Astrocyte (in vitro differentiated cells and primary cell): ENCODE measurements around the gene SLC22A14. TPM values are rescaled to one million over a fixed set of nuclear protein-coding genes. Genes with fewer than 3 reads are reported as not detected.

Source experiments
- DNase-seq: peaks from one replicate; pipeline ENCODE4 v3.0.0-alpha.2; 2010; ENCODE audit warnings: low read depth
- FAIRE-seq: peaks from 2 replicates; lab custom pipeline; 2011; peaks lifted over from hg19 to GRCh38; lab: Jason Lieb, UNC
- H2AFZ ChIP-seq: 2 replicates; pipeline ENCODE4 v1.6.0; 2012; ENCODE audit warnings: low read depth, low read length, inconsistent platforms
- H3K27ac ChIP-seq: 2 replicates; pipeline ENCODE4 v1.5.1; 2011; ENCODE audit warnings: low read depth, low read length, inconsistent platforms
- H3K27me3 ChIP-seq: 2 replicates; pipeline ENCODE4 v1.6.0; 2011; ENCODE audit warnings: low read length, inconsistent platforms; ENCODE audit not compliant: insufficient read depth
- H3K36me3 ChIP-seq: 2 replicates; pipeline ENCODE4 v1.5.1; 2011; ENCODE audit warnings: low read length, inconsistent platforms; ENCODE audit not compliant: insufficient read depth
- H3K4me1 ChIP-seq: 2 replicates; pipeline ENCODE4 v1.5.1; 2011; ENCODE audit warnings: low read length, inconsistent platforms; ENCODE audit not compliant: insufficient read depth
- H3K4me2 ChIP-seq: 2 replicates; pipeline ENCODE4 v1.6.0; 2012; ENCODE audit warnings: low read length, inconsistent platforms
- H3K4me3 ChIP-seq: 2 replicates; pipeline ENCODE4 v1.5.1; 2011; ENCODE audit warnings: low read depth, mild to moderate bottlenecking, low read length, inconsistent platforms; ENCODE audit not compliant: insufficient read depth
- H3K79me2 ChIP-seq: 2 replicates; pipeline ENCODE4 v1.6.0; 2012; ENCODE audit warnings: mild to moderate bottlenecking, low read length, inconsistent platforms; ENCODE audit not compliant: insufficient read depth
- H3K9ac ChIP-seq: 2 replicates; pipeline ENCODE4 v1.6.0; 2012; ENCODE audit warnings: mild to moderate bottlenecking, low read length, inconsistent platforms
- H3K9me3 ChIP-seq: 2 replicates; pipeline ENCODE4 v1.5.1; 2012; ENCODE audit warnings: low read depth, mild to moderate bottlenecking, low read length, inconsistent platforms; ENCODE audit not compliant: insufficient read depth
- H4K20me1 ChIP-seq: 2 replicates; pipeline ENCODE4 v1.6.0; 2012; ENCODE audit warnings: low read length, inconsistent platforms; ENCODE audit not compliant: insufficient read depth
- H3K27ac Mint-ChIP-seq: one replicate; pipeline ENCODE4 v1.8.0; 2021; ENCODE audit warnings: mild to moderate bottlenecking, mixed read lengths; ENCODE audit not compliant: unreplicated experiment
- H3K27me3 Mint-ChIP-seq: one replicate; pipeline ENCODE4 v1.8.0; 2021; ENCODE audit warnings: low read depth, mixed read lengths; ENCODE audit not compliant: unreplicated experiment
- H3K36me3 Mint-ChIP-seq: one replicate; pipeline ENCODE4 v1.8.0; 2021; ENCODE audit warnings: low read depth, mixed read lengths; ENCODE audit not compliant: unreplicated experiment
- H3K4me1 Mint-ChIP-seq: one replicate; pipeline ENCODE4 v1.8.0; 2021; ENCODE audit warnings: low read depth, mixed read lengths; ENCODE audit not compliant: unreplicated experiment
- H3K4me3 Mint-ChIP-seq: one replicate; pipeline ENCODE4 v1.8.0; 2021; ENCODE audit warnings: mild to moderate bottlenecking, moderate library complexity, mixed read lengths; ENCODE audit not compliant: unreplicated experiment
- H3K9me3 Mint-ChIP-seq: one replicate; pipeline ENCODE4 v1.8.0; 2021; ENCODE audit warnings: mild to moderate bottlenecking, mixed read lengths; ENCODE audit not compliant: unreplicated experiment
- CTCF ChIP-seq: IDR thresholded peaks from 2 replicates; pipeline ENCODE4 v1.5.1; 2011; ENCODE audit warnings: low read depth, mild to moderate bottlenecking, inconsistent platforms, low read length, moderate library complexity; ENCODE audit not compliant: insufficient read depth
- EZH2 ChIP-seq: IDR thresholded peaks from 2 replicates; pipeline ENCODE4 v1.6.1; 2012; ENCODE audit warnings: mild to moderate bottlenecking, low read length, inconsistent platforms; ENCODE audit not compliant: insufficient read depth
- total RNA-seq: library from RNA; stranded (reverse); gene quantifications from 2 replicates; pipeline ENCODE4 v1.2.1, GENCODE V29; 2021

Gene SLC22A14
- total RNA-seq, 1 donor from 2014 or later = 0.45 TPM

GRCh38 chr3:38334142-38335055, 52.3 kb downstream of the SLC22A14 start:
- Mint-ChIP-seq H3K4me1 (peaks cover 6% of the 10 kb centered on the region), H3K9me3 (no peaks in the 10 kb centered on the region), H3K36me3 (no peaks in the 10 kb centered on the region), H3K27ac (no peak overlapping the region), H3K27me3 (peaks cover 5% of the 10 kb centered on the region), H3K4me3 (no peak overlapping the region)
- Histone ChIP-seq H3K4me3 (no peak overlapping the region), H3K79me2 (no peaks in the 10 kb centered on the region), H3K27ac (no peak overlapping the region), H4K20me1 (no peaks in the 10 kb centered on the region), H3K36me3 (no peaks in the 10 kb centered on the region), H3K4me2 (peak overlapping the region; percentile 39), H3K9me3 (no peaks in the 10 kb centered on the region), H3K9ac (no peak overlapping the region), H3K4me1 (peaks cover 7% of the 10 kb centered on the region), H3K27me3 (no peaks in the 10 kb centered on the region), H2AFZ (no peak overlapping the region)
- peak; percentile 86 for DNase-seq
- TF ChIP-seq CTCF (no peak), EZH2 (no peak)
- no peak for FAIRE-seq

GRCh38 chr3:38335263-38335662, 53.2 kb downstream of the SLC22A14 start:
- Histone ChIP-seq H3K4me2 (no peak overlapping the region), H3K36me3 (no peaks in the 10 kb centered on the region), H3K27me3 (no peaks in the 10 kb centered on the region), H4K20me1 (no peaks in the 10 kb centered on the region), H3K4me1 (peaks cover 7% of the 10 kb centered on the region), H3K79me2 (no peaks in the 10 kb centered on the region), H3K27ac (no peak overlapping the region), H3K4me3 (no peak overlapping the region), H2AFZ (no peak overlapping the region), H3K9me3 (no peaks in the 10 kb centered on the region), H3K9ac (no peak overlapping the region)
- Mint-ChIP-seq H3K9me3 (no peaks in the 10 kb centered on the region), H3K4me1 (peaks cover 6% of the 10 kb centered on the region), H3K36me3 (no peaks in the 10 kb centered on the region), H3K4me3 (no peak overlapping the region), H3K27ac (no peak overlapping the region), H3K27me3 (peaks cover 7% of the 10 kb centered on the region)
- TF ChIP-seq CTCF = no peak
- TF ChIP-seq EZH2 = no peak
- FAIRE-seq (no peak), DNase-seq (no peak)

GRCh38 chr3:38337703-38338102, 55.6 kb downstream of the SLC22A14 start:
- H3K4me3 Mint-ChIP-seq = no peak overlapping the region
- no peaks in the 10 kb centered on the region for H3K79me2 ChIP-seq
- DNase-seq = no peak

More at GRCh38 chr3:38337703-38338102, 55.6 kb downstream of the SLC22A14 start:
- Histone ChIP-seq H3K36me3 (no peaks in the 10 kb centered on the region), H3K9ac (no peak overlapping the region), H2AFZ (no peak overlapping the region), H3K9me3 (no peaks in the 10 kb centered on the region), H3K27me3 (no peaks in the 10 kb centered on the region), H3K4me3 (no peak overlapping the region), H3K4me2 (no peak overlapping the region), H3K27ac (no peak overlapping the region), H4K20me1 (no peaks in the 10 kb centered on the region), H3K4me1 (peaks cover 7% of the 10 kb centered on the region)
- peaks cover 9% of the 10 kb centered on the region for H3K27me3 Mint-ChIP-seq
- no peak for TF ChIP-seq EZH2
- TF ChIP-seq CTCF = no peak
- H3K9me3 Mint-ChIP-seq = no peaks in the 10 kb centered on the region
- H3K36me3 Mint-ChIP-seq = no peaks in the 10 kb centered on the region
- no peak for FAIRE-seq
- no peak overlapping the region for H3K27ac Mint-ChIP-seq
- peaks cover 6% of the 10 kb centered on the region for H3K4me1 Mint-ChIP-seq
